HL-60 (cell line): ENCODE data around the gene GPC5.

ENCODE experiments used
- DNase-seq, 2 experiments: peaks; one replicate each; pipeline ENCODE4 v3.0.0-alpha.2; 2010 to 2020; ENCODE audit warnings: low read depth in 1 of 2, low spot score in 1 of 2
- H3K27ac ChIP-seq: fragments of 250-450 bp; sonication (Bioruptor Pico); replicated peaks from 2 replicates; pipeline ENCODE4 v1.5.1; 2020; ENCODE audit warnings: mild to moderate bottlenecking, moderate library complexity
- H3K27me3 ChIP-seq: fragments of 250-450 bp; sonication (Bioruptor Pico); 2 replicates; pipeline ENCODE4 v1.5.1; 2021; ENCODE audit warnings: mild to moderate bottlenecking, moderate library complexity; ENCODE audit not compliant: insufficient read depth, poor library complexity, severe bottlenecking
- H3K4me3 ChIP-seq: replicated peaks from 2 replicates; pipeline ENCODE4 v1.5.1; 2011; ENCODE audit warnings: mild to moderate bottlenecking, control low read depth, low read length; ENCODE audit not compliant: insufficient read depth
- GABPA ChIP-seq: IDR thresholded peaks from 2 replicates; pipeline ENCODE4 v1.6.1; 2012; ENCODE audit warnings: low read depth
- POLR2AphosphoS5 ChIP-seq: IDR thresholded peaks from 2 replicates; pipeline ENCODE4 v1.6.1; 2012; ENCODE audit warnings: low read depth
- SPI1 ChIP-seq: IDR thresholded peaks from 2 replicates; pipeline ENCODE4 v1.6.1; 2012; ENCODE audit warnings: low read depth, mild to moderate bottlenecking, borderline replicate concordance
- TF ChIP-seq, protein P1 (sequence below): IDR thresholded peaks from 2 replicates; pipeline ENCODE4 v1.6.1; 2012; ENCODE audit warnings: low read depth; ENCODE audit not compliant: insufficient replicate concordance
- TF ChIP-seq, protein P2 (sequence below): IDR thresholded peaks from one replicate; pipeline ENCODE4 v1.5.1; 2011; ENCODE audit warnings: low read length, control low read depth, inconsistent platforms; ENCODE audit not compliant: insufficient read depth

The GPC5 gene

DNA sequence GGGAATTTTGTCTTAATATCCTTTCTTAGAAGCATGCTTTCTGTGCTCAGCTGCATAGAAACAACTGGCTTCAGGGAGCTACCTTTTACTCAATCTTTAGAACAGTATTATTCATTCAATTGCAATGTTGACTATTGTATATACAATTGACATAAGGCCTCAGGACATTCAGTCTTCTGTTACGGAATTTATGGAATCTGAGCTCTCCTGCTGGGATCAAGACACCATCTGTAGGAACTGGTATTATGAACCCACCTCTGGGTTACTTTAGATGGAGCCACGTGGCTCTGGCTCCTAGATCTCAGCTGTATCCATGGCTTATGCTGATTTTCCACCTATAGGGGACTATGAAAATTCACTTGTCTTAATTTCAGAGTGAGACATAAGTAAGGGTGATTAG lies 1112.0 kb downstream of the GPC5 start:
- H3K27ac ChIP-seq = no peak overlapping the region
- DNase-seq = no peak

DNA sequence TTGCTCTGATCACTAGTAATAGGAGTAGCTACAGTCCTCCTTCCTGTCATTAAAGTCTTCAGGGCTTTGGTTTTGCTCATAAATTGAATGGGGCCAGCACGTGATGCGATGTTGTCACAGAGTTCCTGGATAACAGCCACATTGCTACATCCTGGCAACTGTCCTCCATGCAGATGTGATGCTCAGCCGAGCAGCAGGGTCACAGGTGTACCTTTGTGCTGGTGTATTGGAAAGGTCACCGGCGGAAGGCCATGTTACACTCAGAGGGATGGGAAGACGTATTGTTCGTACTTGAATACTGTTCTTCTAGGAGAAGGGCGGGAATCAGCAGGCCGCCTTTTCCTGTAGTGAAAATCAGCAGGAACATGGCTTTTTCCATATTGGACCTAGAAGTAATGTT lies 1114.4 kb downstream of the GPC5 start:
- Histone ChIP-seq H3K27ac (no peak overlapping the region), H3K4me3 (no peak overlapping the region), H3K27me3 (no peaks in the 10 kb centered on the region)
- DNase-seq = no peak
- TF ChIP-seq GABPA = no peak
- TF ChIP-seq POLR2AphosphoS5 = no peak
- TF ChIP-seq, protein P1, sequence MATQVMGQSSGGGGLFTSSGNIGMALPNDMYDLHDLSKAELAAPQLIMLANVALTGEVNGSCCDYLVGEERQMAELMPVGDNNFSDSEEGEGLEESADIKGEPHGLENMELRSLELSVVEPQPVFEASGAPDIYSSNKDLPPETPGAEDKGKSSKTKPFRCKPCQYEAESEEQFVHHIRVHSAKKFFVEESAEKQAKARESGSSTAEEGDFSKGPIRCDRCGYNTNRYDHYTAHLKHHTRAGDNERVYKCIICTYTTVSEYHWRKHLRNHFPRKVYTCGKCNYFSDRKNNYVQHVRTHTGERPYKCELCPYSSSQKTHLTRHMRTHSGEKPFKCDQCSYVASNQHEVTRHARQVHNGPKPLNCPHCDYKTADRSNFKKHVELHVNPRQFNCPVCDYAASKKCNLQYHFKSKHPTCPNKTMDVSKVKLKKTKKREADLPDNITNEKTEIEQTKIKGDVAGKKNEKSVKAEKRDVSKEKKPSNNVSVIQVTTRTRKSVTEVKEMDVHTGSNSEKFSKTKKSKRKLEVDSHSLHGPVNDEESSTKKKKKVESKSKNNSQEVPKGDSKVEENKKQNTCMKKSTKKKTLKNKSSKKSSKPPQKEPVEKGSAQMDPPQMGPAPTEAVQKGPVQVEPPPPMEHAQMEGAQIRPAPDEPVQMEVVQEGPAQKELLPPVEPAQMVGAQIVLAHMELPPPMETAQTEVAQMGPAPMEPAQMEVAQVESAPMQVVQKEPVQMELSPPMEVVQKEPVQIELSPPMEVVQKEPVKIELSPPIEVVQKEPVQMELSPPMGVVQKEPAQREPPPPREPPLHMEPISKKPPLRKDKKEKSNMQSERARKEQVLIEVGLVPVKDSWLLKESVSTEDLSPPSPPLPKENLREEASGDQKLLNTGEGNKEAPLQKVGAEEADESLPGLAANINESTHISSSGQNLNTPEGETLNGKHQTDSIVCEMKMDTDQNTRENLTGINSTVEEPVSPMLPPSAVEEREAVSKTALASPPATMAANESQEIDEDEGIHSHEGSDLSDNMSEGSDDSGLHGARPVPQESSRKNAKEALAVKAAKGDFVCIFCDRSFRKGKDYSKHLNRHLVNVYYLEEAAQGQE = no peak
- TF ChIP-seq, protein P2, sequence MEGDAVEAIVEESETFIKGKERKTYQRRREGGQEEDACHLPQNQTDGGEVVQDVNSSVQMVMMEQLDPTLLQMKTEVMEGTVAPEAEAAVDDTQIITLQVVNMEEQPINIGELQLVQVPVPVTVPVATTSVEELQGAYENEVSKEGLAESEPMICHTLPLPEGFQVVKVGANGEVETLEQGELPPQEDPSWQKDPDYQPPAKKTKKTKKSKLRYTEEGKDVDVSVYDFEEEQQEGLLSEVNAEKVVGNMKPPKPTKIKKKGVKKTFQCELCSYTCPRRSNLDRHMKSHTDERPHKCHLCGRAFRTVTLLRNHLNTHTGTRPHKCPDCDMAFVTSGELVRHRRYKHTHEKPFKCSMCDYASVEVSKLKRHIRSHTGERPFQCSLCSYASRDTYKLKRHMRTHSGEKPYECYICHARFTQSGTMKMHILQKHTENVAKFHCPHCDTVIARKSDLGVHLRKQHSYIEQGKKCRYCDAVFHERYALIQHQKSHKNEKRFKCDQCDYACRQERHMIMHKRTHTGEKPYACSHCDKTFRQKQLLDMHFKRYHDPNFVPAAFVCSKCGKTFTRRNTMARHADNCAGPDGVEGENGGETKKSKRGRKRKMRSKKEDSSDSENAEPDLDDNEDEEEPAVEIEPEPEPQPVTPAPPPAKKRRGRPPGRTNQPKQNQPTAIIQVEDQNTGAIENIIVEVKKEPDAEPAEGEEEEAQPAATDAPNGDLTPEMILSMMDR = no peak
- TF ChIP-seq SPI1 = no peak

More for the DNA sequence above, 1112.0 kb downstream of the GPC5 start:
- TF ChIP-seq GABPA = no peak
- TF ChIP-seq POLR2AphosphoS5 = no peak
- TF ChIP-seq SPI1 = no peak
- TF ChIP-seq, protein P1 = no peak
- TF ChIP-seq, protein P2 = no peak
- no peak overlapping the region for H3K4me3 ChIP-seq
- no peaks in the 10 kb centered on the region for H3K27me3 ChIP-seq

DNA sequence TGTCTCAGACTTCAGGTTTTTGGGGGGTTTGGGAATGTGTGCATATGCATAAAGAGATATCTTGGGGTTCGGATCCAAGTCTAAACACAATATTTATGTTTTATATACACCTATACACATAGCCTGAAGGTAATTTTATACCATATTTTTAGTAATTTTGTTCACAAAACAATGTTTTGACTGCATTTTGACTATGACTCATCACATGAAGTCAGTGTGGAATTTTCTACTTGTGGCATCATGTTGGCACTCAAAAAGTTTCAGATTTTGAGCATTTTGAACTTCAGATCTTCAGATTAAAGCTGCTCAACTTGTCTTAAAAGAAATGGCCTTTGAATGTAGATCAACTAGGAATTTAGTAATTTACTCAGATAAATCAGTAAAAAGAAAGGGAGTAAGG lies 1115.3 kb downstream of the GPC5 start:
- TF ChIP-seq, protein P1 = no peak
- TF ChIP-seq SPI1 = no peak
- no peak for TF ChIP-seq POLR2AphosphoS5
- TF ChIP-seq, protein P2 = no peak
- TF ChIP-seq GABPA = no peak
- DNase-seq = no peak
- H3K27ac ChIP-seq = no peak overlapping the region

More for the DNA sequence above, 1115.3 kb downstream of the GPC5 start:
- H3K27me3 ChIP-seq = no peaks in the 10 kb centered on the region
- H3K4me3 ChIP-seq = no peak overlapping the region
